IPS-18a (cell line): ENCODE data around the gene HSPA1B.

Experiments used
- H3K27ac ChIP-seq: one replicate; pipeline ENCODE4 v1.5.1; 2013; ENCODE audit warnings: low read length
- H3K27me3 ChIP-seq: one replicate; pipeline ENCODE4 v1.6.1; 2013; ENCODE audit warnings: mild to moderate bottlenecking, low read length; ENCODE audit not compliant: control insufficient read depth, insufficient read depth
- H3K36me3 ChIP-seq: one replicate; pipeline ENCODE4 v1.6.1; 2013; ENCODE audit warnings: low read depth, low read length; ENCODE audit not compliant: control insufficient read depth
- H3K4me1 ChIP-seq: one replicate; pipeline ENCODE4 v1.6.1; 2013; ENCODE audit warnings: low read depth, low read length; ENCODE audit not compliant: control insufficient read depth
- H3K4me3 ChIP-seq: one replicate; pipeline ENCODE4 v1.5.1; 2013; ENCODE audit warnings: low read length
- H3K9ac ChIP-seq: one replicate; pipeline ENCODE4 v1.6.1; 2013; ENCODE audit warnings: mild to moderate bottlenecking, low read length, moderate library complexity
- H3K9me3 ChIP-seq: one replicate; pipeline ENCODE4 v1.6.1; 2013; ENCODE audit warnings: low read depth, low read length; ENCODE audit not compliant: control insufficient read depth

The HSPA1B gene

GRCh38 chr6:31827286-31828079 lies at the start of gene HSPA1B:
HSPA1B (plus strand) TSS chr6:31827738; CDS start chr6:31827951, 213 bp downstream.
- peak within 1 kb of the TSS; percentile 61 for H3K9ac ChIP-seq
- peaks cover 19% of the 10 kb centered on the region for H3K4me1 ChIP-seq
- peak within 1 kb of the TSS; percentile 70 for H3K4me3 ChIP-seq
- no peaks in the 10 kb centered on the region for H3K27me3 ChIP-seq
- H3K27ac ChIP-seq, result peak within 1 kb of the TSS; percentile 74
- no peaks in the 10 kb centered on the region for H3K9me3 ChIP-seq
- H3K36me3 ChIP-seq, result no peaks in the 10 kb centered on the region

GRCh38 chr6:31778193-31778592 lies 49.3 kb upstream of the HSPA1B start:
- no peak overlapping the region for H3K27ac ChIP-seq
- peaks cover 50% of the 10 kb centered on the region for H3K36me3 ChIP-seq
- H3K4me3 ChIP-seq, result no peak overlapping the region
- no peaks in the 10 kb centered on the region for H3K9me3 ChIP-seq
- H3K9ac ChIP-seq, result no peak overlapping the region
- no peaks in the 10 kb centered on the region for H3K4me1 ChIP-seq
- no peaks in the 10 kb centered on the region for H3K27me3 ChIP-seq

- H3K9ac ChIP-seq, result no peak overlapping the region
- peaks cover 56% of the 10 kb centered on the region for H3K36me3 ChIP-seq
- no peak overlapping the region for H3K27ac ChIP-seq
- no peaks in the 10 kb centered on the region for H3K9me3 ChIP-seq
- no peak overlapping the region for H3K4me3 ChIP-seq
- H3K27me3 ChIP-seq, result no peaks in the 10 kb centered on the region
- H3K4me1 ChIP-seq, result no peaks in the 10 kb centered on the region
These were observed 48.3 kb upstream of the HSPA1B start for GRCh38 chr6:31778999-31779885.

GRCh38 chr6:31779908-31780307 lies 47.6 kb upstream of the HSPA1B start:
- Histone ChIP-seq H3K9ac (no peak overlapping the region), H3K4me1 (no peaks in the 10 kb centered on the region), H3K9me3 (no peaks in the 10 kb centered on the region), H3K27me3 (no peaks in the 10 kb centered on the region), H3K36me3 (peaks cover 62% of the 10 kb centered on the region), H3K4me3 (no peak overlapping the region), H3K27ac (no peak overlapping the region)

- Histone ChIP-seq H3K27ac (no peak overlapping the region), H3K36me3 (peaks cover 70% of the 10 kb centered on the region), H3K9ac (no peak overlapping the region), H3K4me3 (no peak overlapping the region), H3K27me3 (no peaks in the 10 kb centered on the region), H3K9me3 (no peaks in the 10 kb centered on the region), H3K4me1 (no peaks in the 10 kb centered on the region)
These were observed 46.9 kb upstream of the HSPA1B start for GRCh38 chr6:31780507-31781243.

- H3K4me3 ChIP-seq, result no peak overlapping the region
- H3K4me1 ChIP-seq, result no peaks in the 10 kb centered on the region
- no peaks in the 10 kb centered on the region for H3K9me3 ChIP-seq
- H3K27me3 ChIP-seq, result no peaks in the 10 kb centered on the region
- no peak overlapping the region for H3K27ac ChIP-seq
- H3K9ac ChIP-seq, result no peak overlapping the region
- peaks cover 71% of the 10 kb centered on the region for H3K36me3 ChIP-seq
These were observed 46.1 kb upstream of the HSPA1B start for GRCh38 chr6:31781244-31782125.

GRCh38 chr6:31782126-31782855 lies 45.2 kb upstream of the HSPA1B start:
- Histone ChIP-seq H3K27ac (no peak overlapping the region), H3K27me3 (no peaks in the 10 kb centered on the region), H3K4me3 (no peak overlapping the region), H3K36me3 (peaks cover 74% of the 10 kb centered on the region), H3K9ac (no peak overlapping the region), H3K9me3 (no peaks in the 10 kb centered on the region), H3K4me1 (no peaks in the 10 kb centered on the region)

GRCh38 chr6:31784098-31784925 lies 43.2 kb upstream of the HSPA1B start:
- Histone ChIP-seq H3K4me1 (no peaks in the 10 kb centered on the region), H3K4me3 (no peak overlapping the region), H3K27me3 (no peaks in the 10 kb centered on the region), H3K9me3 (no peaks in the 10 kb centered on the region), H3K27ac (no peak overlapping the region), H3K36me3 (peaks cover 60% of the 10 kb centered on the region), H3K9ac (no peak overlapping the region)

- Histone ChIP-seq H3K4me3 (no peak overlapping the region), H3K9ac (no peak overlapping the region), H3K9me3 (no peaks in the 10 kb centered on the region), H3K4me1 (no peaks in the 10 kb centered on the region), H3K27ac (no peak overlapping the region), H3K27me3 (no peaks in the 10 kb centered on the region), H3K36me3 (peaks cover 57% of the 10 kb centered on the region)
These were observed 42.1 kb upstream of the HSPA1B start for GRCh38 chr6:31785475-31785874.
